HG02588 (cell line): ENCODE data around the gene KIFC3.
"Not testable (repeated sequence)": the region's sequence is repeated elsewhere in the genome, so short reads cannot be mapped to it uniquely, and the experiment has no call there.

Experiments used
- ATAC-seq: cut with Tn5 transposase; IDR thresholded peaks from one replicate; pipeline ENCODE4 v1.9.1; 2021; ENCODE audit warnings: mild to moderate bottlenecking, moderate library complexity; ENCODE audit not compliant: unreplicated experiment

The KIFC3 gene

GRCh38 chr16:57743458-57743857 lies 58.8 kb downstream of the KIFC3 start:
- no peak for ATAC-seq

- ATAC-seq, result no peak
Observed at GRCh38 chr16:57742543-57742942, 59.7 kb downstream of the KIFC3 start.

- ATAC-seq, result no peak
Observed at GRCh38 chr16:57741660-57742191, 60.6 kb downstream of the KIFC3 start.

- ATAC-seq, result no peak
Observed at GRCh38 chr16:57740423-57741071, 61.7 kb downstream of the KIFC3 start.

GRCh38 chr16:57739756-57740422 lies 62.4 kb downstream of the KIFC3 start:
- no peak for ATAC-seq

- ATAC-seq, result no peak
Observed at GRCh38 chr16:57738844-57739243, 63.4 kb downstream of the KIFC3 start.

- ATAC-seq, result no peak
Observed at GRCh38 chr16:57736419-57737351, 65.6 kb downstream of the KIFC3 start.

- no peak for ATAC-seq
Observed at GRCh38 chr16:57735755-57736418, 66.4 kb downstream of the KIFC3 start, which contains the start of gene KATNB1. KATNB1 (plus strand) TSS chr16:57735770; CDS start chr16:57737244, 1,474 bp downstream.

GRCh38 chr16:57734925-57735754 lies 67.2 kb downstream of the KIFC3 start:
- peak; percentile 89 for ATAC-seq

GRCh38 chr16:57734308-57734924 lies 67.9 kb downstream of the KIFC3 start:
- ATAC-seq, result no peak

GRCh38 chr16:57732714-57733113 lies 69.6 kb downstream of the KIFC3 start:
- no peak for ATAC-seq

- ATAC-seq, result no peak
Observed at GRCh38 chr16:57732037-57732436, 70.3 kb downstream of the KIFC3 start.

GRCh38 chr16:57730771-57731730 lies 71.2 kb downstream of the KIFC3 start:
- ATAC-seq, result no peak

- ATAC-seq, result not testable (repeated sequence)
Observed at GRCh38 chr16:57729852-57730251, 72.4 kb downstream of the KIFC3 start.

- no peak for ATAC-seq
Observed at GRCh38 chr16:57729182-57729484, 73.2 kb downstream of the KIFC3 start.

GRCh38 chr16:57728336-57729181 lies 73.7 kb downstream of the KIFC3 start:
- no peak for ATAC-seq

GRCh38 chr16:57727610-57728009 lies 74.7 kb downstream of the KIFC3 start:
- ATAC-seq, result no peak
